HG03432 (cell line): Measurements from ENCODE around the gene PRPF38B.
A peak's percentile ranks its signal among the peaks of the same experiment; 100 is the strongest.
"Not testable (repeated sequence)": the region's sequence is repeated elsewhere in the genome, so short reads cannot be mapped to it uniquely, and the experiment has no call there.

ENCODE experiments used
- ATAC-seq: cut with Tn5 transposase; IDR thresholded peaks from one replicate; pipeline ENCODE4 v1.9.1; 2021; ENCODE audit warnings: mild to moderate bottlenecking, moderate library complexity; ENCODE audit not compliant: unreplicated experiment

The PRPF38B gene

GRCh38 chr1:108678706-108679105, 13.4 kb upstream of the PRPF38B start:
- no peak for ATAC-seq

- ATAC-seq = no peak
These were observed 12.4 kb upstream of the PRPF38B start for GRCh38 chr1:108679586-108680213.

GRCh38 chr1:108681701-108682100, 10.4 kb upstream of the PRPF38B start:
- ATAC-seq = not testable (repeated sequence)

- no peak for ATAC-seq
These were observed 6.6 kb upstream of the PRPF38B start for GRCh38 chr1:108685529-108685928.

- ATAC-seq = no peak
These were observed 5.3 kb upstream of the PRPF38B start for GRCh38 chr1:108686614-108687313.

GRCh38 chr1:108691128-108691941, 775 bp upstream of the PRPF38B start:
- ATAC-seq = peak; percentile 2

- peak; percentile 43 for ATAC-seq
These were observed 880 bp downstream of the PRPF38B start for GRCh38 chr1:108692724-108693655.

- no peak for ATAC-seq
These were observed 3.4 kb downstream of the PRPF38B start for GRCh38 chr1:108695535-108695934.

- ATAC-seq = no peak
These were observed 7.5 kb downstream of the PRPF38B start for GRCh38 chr1:108699375-108700332.

- ATAC-seq = no peak
These were observed 9.2 kb downstream of the PRPF38B start for GRCh38 chr1:108701176-108701849.

GRCh38 chr1:108702109-108702508, 10.0 kb downstream of the PRPF38B start:
- ATAC-seq = not testable (repeated sequence)

GRCh38 chr1:108703939-108704338, 11.8 kb downstream of the PRPF38B start:
- ATAC-seq = no peak

- no peak for ATAC-seq
These were observed 12.4 kb downstream of the PRPF38B start for GRCh38 chr1:108704496-108704895.

- ATAC-seq = no peak
These were observed 14.5 kb downstream of the PRPF38B start for GRCh38 chr1:108706643-108707042.

GRCh38 chr1:108708691-108709660, 16.9 kb downstream of the PRPF38B start:
- no peak for ATAC-seq

GRCh38 chr1:108712606-108713150, 20.6 kb downstream of the PRPF38B start, which contains the start of gene FNDC7:
Gene FNDC7 (plus strand): TSS chr1:108712908. CDS start chr1:108712934, 26 bp downstream.
- ATAC-seq = no peak

- ATAC-seq = no peak
These were observed 23.8 kb downstream of the PRPF38B start for GRCh38 chr1:108715932-108716331.
